HG03108 (cell line): ENCODE data around the gene PRELID3B.
"Not testable (repeated sequence)": the region's sequence is repeated elsewhere in the genome, so short reads cannot be mapped to it uniquely, and the experiment has no call there.

ENCODE experiments used
- ATAC-seq: cut with Tn5 transposase; IDR thresholded peaks from one replicate; pipeline ENCODE4 v1.9.1; 2021; ENCODE audit warnings: moderate library complexity; ENCODE audit not compliant: unreplicated experiment

Gene PRELID3B

DNA sequence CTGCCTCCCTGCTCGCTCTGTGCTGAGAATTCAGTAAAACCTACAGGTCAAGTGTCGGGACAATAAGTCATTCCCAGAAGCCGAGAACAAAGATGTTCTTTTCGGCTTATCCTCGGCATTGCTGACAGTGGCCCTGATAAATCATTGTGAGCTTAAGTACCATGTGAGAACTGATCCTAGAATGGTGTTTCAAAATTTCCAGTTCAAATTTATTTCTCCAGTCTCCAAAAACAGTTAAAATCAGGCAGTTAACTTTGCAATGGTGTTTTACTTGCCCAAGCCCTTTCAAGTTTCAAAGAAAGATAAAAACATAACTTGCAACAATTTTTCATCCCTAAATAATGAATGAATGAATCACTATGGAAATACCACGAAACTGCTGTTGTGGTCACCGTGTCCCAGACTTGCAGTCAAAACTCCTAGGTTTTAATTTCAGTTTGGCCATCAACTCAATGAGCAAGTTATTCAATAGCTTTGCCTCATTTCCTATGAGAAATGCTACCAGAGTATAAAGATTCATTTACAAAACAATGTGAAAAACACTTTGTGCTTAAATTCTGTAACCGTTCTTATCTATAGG is 14.8 kb downstream of the PRELID3B start:
- no peak for ATAC-seq

DNA sequence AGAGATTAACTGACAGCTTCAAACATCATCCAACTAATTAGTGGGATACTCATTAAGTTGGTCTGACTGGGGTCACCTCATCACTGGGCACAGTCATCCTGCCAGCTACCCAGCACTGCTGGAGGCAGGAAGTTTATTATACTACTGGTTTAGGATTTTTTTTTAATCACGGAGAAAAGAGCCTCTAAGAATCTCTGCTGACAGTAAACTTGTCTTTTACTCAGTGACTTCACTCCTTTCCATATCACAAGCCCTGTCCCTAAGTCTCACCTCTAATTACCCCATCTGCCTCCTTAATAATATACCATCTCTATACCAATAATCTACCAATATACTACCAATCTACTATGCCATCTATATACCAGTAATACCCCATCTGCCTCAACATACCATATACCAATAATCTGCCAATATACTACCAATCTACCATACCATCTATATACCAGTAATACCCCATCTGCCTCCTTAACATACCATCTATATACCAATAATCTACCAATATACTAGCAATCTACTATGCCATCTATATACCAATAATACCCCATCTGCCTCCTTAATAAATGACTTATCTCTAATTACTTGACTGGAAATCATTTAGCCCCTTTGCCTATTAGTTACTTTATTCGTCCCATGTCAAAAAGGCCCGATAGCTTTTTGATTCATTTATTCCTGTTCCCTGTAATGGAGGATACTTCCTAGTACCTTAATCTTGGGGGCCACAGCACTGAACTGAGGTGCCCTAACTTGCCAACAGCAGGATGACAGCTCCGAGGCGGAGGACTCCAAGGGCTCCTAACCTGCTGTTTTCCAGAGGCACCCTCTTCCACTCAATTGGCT is 15.5 kb downstream of the PRELID3B start:
- ATAC-seq, result no peak

DNA sequence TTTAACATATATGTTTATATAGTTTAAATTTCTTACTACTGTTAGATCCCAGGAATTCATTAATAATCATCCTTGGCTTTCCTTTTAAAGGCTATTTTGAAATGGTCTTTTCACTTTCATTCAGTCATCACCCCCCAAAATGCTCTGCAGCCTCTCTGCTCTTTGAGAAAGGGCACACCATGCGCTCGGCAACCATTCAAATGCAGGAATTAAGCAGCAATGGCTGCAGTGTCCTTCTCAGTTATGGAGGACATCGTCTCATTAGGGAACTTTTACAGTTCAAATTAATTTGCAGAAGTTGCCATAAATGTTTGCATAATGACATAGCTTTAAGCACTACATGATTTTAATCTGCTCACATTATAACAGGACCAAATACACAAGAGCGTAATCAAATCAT is 17.1 kb downstream of the PRELID3B start:
- no peak for ATAC-seq

DNA sequence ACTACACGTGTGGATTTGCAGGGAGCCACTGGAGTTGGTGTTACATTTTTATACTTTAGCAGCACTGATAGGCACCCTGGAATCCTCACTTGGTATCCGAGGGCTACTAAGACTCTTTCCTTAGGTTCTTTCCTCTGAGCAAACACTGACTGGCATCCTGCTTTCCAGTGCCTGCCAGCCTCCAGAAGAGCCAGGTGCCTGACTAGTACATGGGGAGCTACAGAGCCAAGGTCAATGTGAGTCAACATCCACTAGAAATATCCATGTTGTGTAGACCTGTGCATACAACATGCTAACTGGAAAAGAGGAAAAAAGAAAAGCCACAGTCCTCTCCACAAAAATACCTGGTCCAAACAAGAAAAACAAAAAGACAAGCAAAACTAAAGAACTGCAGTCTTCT is 17.5 kb downstream of the PRELID3B start:
- ATAC-seq, result no peak

DNA sequence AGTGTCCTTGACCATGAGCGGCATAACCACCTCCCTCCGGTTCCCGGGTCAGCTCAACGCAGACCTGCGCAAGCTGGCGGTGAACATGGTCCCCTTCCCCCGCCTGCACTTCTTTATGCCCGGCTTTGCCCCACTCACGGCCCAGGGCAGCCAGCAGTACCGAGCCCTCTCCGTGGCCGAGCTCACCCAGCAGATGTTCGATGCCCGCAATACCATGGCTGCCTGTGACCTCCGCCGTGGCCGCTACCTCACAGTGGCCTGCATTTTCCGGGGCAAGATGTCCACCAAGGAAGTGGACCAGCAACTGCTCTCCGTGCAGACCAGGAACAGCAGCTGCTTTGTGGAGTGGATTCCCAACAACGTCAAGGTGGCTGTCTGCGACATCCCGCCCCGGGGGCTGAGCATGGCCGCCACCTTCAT is 18.5 kb downstream of the PRELID3B start:
- no peak for ATAC-seq

DNA sequence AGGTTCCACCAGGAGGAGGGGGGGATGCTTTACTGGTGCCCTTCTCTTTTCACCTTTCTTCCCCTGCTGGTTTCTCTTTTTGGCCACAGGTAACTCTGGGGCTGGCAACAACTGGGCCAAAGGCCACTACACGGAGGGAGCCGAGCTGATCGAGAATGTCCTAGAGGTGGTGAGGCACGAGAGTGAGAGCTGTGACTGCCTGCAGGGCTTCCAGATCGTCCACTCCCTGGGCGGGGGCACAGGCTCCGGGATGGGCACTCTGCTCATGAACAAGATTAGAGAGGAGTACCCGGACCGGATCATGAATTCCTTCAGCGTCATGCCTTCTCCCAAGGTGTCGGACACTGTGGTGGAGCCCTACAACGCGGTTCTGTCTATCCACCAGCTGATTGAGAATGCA is 19.0 kb downstream of the PRELID3B start:
- ATAC-seq, result no peak

DNA sequence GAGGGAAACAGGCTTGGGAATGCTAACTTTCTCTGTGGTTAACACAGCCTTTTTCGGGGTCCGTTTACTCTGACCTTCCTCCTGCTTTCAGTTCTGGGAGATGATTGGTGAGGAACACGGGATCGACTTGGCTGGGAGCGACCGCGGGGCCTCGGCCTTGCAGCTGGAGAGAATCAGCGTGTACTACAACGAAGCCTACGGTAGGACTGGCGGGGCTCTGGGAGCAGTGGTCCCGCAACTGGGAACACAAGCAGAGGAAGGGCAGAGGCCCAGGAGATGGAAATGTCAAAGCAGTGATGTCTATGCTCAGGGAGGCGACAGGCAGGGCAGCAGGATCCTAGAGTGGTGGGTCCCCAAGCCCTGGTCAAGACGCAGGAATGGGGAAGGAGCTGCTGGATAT is 19.8 kb downstream of the PRELID3B start:
- ATAC-seq, result no peak

DNA sequence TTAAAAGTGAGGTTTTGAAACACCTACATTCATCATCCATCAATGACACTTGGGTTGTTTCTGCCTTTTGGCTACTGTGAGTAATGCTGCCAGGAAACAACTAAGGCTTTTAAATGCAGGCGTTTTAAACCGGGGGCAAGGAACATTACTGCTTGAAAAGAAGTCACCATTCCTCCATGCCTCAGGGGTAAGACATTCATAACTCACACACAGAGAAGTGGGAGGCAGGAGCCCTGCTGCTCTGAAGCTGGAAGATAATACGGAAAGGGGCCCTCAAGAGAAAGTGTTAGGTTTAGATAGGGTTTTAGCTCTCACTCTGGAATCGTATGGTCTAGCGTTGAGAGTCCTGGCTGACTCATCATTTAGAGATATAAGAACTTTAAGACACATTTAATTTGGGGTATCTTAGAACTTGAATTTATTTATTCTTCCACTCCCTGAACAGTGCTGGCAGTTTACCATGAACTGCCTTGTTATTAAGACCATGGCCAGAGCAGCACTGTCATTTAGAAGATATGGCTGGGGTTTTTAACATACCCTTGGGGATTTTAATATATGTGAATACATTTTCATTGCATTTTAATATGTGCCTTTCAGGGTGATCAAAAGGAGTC is 21.5 kb downstream of the PRELID3B start:
- no peak for ATAC-seq

DNA sequence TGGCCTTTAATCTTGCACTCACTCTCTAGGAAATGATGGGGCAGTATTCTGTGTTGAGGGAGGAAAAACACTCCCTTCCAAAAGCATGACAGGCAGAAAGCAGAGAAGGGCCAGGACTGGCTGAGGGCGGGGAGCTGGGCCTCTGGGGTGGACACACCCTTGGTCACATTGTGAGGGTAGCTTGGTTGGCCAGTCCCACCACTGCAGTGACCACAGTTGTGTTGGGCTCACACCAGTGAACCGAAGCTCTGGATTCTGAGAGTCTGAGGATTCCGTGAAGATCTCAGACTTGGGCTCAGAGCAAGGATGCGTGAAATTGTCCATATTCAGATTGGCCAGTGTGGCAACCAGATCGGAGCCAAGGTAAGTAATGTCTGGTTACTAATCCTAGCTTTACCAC is 23.4 kb downstream of the PRELID3B start, which contains the start of gene TUBB1:
Gene TUBB1, plus strand, starts transcription at position 213 of the 400 bp plus-strand sequence. Its CDS starts 94 bp downstream, at position 307.
- ATAC-seq, result no peak

DNA sequence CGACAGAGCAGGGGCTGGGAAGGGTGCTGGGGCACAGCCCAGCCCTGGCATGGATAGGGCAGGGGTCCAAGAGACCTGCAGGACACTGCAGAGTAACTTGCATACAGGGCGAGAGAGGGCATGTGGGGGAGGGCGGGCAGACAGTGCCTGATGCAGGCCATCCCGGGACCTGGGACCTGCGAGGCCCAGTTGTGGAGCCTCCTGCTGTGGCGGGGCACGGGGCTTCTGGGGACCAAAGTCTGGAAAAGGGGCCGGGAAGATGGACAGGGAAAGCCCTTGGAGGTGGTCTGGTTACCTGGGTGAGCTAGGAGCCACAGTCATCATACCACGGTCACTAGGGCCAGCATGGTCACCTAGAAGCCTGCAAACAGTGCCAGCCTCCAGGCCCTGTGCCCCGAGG is 23.8 kb downstream of the PRELID3B start:
- ATAC-seq, result no peak

DNA sequence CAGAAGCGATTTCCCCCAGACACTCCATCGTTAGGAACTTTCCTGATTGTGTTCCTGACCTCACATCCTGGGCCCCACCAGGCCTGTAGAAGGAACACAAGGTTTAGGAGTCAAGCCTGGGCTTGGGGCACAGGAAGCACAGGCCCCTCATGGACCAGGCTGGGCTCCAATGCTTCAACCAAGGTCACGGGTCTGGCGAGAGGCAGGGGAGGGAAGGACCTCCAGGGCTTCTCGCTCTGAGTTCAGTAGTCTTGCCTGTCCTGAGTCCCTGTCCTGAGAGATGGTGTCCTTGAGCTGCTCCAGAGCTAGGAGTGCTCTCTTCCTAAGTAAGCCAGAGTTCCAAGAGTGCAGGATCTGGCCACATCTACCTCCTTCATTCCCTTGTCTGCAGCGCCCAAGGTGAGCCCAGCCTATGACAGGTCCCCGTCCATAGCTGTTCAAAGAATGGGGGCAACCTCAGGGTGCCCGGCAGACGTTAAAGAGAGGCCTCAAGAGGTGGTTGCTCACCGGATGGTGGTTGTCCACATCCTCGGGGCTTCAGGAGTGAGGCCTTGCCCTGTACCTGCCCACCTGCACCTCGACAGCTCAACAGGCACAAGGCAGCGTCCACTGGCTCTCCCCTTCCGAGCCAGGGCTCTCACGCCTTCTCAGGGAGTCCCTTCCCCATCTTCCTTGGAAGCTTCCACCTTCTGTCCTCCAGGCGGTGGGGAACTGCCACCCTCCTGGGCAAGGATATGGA is 24.9 kb downstream of the PRELID3B start:
- ATAC-seq, result no peak

DNA sequence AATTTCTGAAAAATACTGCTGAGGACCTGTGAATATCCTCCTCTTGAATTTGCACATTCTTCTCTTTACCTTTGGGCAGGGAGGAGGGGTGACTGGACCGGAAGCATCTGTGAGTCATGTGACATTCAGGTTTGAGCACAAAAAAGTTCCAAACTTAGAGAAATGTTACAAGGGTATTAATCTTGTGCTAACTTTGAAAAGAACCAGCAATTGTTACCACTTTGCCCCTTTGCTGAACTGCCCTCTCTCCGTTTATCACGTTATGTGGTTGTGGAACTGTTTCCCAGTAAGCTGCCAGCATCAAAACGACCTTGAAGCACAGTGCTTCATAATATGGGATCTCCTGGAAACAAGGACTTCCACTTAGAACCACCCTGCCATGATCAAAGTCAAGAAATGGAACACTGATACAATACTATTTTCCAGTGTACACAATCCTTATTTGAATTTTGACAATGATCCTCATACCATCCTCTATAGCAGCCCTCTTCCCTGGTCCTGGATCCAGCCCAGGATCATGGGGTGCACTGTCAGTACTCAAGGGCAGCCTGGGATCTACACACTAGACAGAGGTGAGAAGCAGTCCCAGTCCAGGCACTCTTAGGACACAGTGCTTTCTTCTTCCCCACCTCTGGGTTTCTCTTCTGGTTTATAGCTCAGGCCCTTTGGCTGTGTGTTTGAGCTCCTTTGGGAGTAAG is 25.6 kb downstream of the PRELID3B start:
- ATAC-seq, result no peak

DNA sequence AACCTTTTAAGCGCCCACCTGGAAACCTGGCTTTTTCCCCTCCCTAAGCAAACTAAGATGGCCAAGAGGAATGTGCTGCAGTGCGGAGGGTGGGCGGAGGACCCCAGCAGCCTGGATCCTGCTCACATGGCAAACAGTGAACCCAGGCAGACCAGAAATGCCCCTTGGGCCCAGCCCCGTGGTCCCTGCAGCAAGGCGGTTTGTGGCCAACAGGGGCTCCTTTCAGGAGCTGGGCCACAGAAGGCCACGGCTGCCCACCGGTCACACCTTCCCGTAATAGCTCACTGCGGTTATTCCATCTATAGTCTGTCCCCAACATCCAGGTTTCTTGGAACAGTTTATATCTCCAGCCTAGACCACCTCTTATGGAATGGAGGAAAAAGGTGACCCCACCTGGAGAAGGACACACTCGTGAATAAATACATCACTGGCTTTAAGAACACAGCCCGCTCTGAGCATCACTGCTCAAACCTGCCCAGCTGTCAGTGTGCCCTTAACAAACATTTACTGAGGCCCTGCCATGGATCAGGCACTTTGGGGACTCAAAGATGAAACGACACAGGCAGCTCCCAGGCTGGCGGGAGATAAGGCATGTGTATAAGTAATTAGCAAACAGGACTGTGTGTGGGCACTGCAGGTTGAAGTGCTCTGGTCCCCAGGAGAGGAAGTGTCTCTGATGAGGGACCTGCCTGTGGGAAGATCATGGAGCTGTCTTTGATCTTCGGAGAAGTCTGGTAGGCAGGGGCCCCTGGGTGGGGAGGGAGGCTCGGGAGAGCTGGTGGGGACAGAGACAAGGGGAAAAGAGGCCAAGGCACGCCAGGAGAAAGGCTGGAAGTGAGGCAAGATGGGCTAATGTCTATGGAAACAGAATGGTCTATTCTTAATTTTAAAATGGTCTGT is 26.5 kb downstream of the PRELID3B start:
- ATAC-seq, result no peak

DNA sequence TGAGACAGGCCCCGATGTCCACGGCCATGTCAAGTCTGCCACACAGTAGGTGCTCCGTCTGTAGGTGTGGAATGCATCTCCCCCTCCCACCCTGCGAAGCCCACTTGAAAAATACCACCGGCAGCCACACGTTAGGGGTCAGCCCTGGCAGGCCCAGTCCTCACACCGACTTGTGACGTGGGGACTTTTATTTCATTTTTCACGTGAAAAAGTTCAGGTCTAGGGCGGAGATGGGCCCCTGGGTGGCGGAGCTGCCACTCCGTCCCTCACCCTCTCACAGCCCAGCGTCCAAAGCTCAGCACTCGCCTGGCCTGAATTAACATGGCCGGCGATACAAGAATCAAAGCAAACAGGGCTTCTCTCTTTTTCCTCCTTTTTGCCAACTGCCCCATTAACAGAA is 27.2 kb downstream of the PRELID3B start:
- ATAC-seq, result no peak

DNA sequence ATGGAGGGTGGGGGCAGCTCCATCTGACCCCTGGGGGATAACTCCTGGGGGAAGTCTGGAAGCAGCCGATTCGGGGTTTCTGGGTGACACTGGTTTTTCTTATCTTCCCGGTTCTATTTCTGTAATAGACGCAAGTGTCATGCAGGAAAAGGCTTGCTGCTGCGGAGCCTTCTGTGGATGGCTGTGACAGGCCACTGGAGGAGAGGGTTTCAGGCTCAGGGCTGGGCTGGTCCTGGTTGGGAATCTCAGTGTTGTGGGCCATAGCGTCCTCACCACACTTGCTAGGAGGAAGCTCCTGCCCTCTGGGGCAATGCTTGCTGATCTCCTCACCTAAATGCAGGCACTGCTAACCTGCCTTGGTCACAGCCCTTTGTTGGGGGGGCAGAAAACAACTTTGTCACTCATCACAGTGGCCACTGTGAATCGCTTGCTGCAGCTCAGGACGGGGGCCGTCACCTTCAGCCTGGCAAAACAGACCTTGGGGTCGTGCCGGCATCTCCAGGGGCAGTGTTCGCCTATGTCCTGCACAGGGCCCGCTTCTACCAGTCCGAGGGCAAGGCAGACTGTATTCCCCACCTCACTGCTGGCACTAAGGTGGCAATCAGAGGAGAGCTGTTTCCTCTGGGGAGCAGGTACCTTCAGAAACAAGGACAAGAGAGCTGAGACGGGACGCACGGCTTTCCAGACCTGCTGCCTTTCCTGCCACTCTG is 27.8 kb downstream of the PRELID3B start:
- no peak for ATAC-seq

DNA sequence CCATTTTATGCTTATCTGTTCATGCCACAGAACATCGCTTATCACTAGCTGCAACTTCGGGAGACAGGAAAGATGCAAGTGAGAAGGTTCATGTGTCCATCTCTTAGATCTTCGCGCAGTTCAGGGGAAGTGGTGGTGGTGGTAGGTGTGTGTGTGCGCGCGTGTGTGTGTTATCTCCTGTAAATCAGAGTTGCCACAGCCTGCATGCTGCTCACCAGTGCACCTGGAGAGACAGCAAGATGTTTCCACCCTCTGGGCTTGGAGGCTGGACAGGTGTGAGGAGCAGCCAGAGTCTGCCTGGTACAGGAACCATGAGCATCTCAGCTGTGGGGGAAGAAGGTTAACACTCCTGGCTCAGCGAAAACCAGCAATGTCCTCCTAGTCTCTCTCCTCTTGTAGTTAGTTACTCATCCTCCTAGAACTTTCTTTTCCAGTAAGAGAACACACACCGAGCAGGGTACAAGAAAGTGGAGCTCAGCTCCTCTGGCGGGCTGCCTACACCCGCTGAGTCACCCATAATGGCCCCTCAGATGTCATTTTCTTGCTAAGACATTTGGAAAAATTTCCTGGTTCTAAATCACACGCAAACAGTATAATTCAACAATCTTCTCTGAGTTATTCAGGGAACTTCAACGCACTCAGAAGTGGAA is 28.5 kb downstream of the PRELID3B start:
- ATAC-seq, result no peak

DNA sequence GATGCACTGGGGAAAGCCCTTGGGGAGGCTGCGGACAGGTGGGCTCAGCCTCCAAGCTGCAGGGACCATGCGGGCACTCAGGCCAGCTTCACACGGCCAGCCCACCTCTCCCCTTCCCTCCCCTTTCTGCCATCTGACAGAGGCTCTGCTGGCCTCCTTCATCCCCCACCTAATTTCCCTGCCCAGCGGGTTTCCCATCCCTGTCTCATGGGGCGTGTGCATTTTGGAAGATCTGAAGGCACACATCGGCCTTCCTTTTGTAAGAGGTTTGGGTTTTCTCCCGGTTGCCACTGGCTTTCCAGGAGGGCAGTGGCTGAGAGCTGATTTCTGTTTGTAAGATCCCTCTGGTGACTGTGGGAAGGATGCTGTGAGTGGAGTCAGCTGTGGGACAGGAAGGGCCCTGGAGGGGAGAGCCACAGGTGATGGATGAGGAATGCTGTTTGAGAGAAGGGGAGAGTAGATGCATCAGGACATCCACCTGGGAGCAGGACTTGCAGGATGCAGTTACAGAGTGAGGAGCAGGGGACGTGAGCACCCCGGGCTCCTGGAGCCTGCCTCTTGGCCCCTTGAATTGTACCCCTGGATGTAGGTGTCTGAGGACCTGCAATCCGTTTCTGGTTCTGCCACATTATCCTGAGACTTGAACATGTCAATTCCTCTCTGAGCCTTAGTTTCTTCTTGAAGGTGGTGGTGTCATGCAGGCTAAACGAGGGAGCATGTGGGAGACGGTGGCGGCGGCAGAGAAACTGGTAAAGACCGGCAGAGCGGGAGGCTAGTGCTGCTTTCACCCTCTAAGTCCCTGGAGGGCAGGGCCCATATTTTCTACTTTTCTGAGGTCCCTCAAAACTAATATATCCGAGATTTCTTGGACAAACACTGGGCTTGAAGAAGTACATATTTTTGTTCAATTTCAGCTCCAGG is 29.3 kb downstream of the PRELID3B start:
- ATAC-seq, result no peak

DNA sequence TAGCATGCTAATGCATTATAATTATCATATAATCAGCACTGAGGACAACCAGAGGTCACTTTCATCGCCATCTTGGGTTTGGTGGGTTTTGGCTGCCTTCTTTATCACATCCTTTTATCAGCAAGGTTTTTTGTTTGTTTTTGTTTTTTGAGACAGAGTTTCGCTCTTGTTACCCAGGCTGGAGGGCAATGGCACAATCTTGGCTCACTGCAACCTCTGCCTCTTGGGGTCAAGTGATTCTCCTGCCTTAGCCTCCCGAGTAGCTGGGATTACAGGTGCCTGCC is 30.8 kb downstream of the PRELID3B start:
- ATAC-seq, result not testable (repeated sequence)
